Kidney epithelial cell (primary cell): ENCODE measurements around the gene PPRC1. TPM values are rescaled to one million over a fixed set of nuclear protein-coding genes. Genes with fewer than 3 reads are reported as not detected.
A peak's percentile ranks its signal among the peaks of the same experiment; 100 is the strongest.

Experiments used
- DNase-seq: peaks from one replicate; pipeline ENCODE4 v3.0.0-alpha.2; 2010; ENCODE audit warnings: low read depth
- H3K27me3 ChIP-seq: 2 replicates; pipeline ENCODE4 v1.6.0; 2011; ENCODE audit warnings: low read length; ENCODE audit not compliant: control insufficient read depth, insufficient read depth
- H3K36me3 ChIP-seq: 2 replicates; pipeline ENCODE4 v1.5.1; 2011; ENCODE audit warnings: low read length; ENCODE audit not compliant: control insufficient read depth, insufficient read depth
- H3K4me3 ChIP-seq: 2 replicates; pipeline ENCODE4 v1.5.1; 2011; ENCODE audit warnings: low read depth, mild to moderate bottlenecking, control low read depth, low read length
- CTCF ChIP-seq: IDR thresholded peaks from 2 replicates; pipeline ENCODE4 v1.5.1; 2011; ENCODE audit warnings: mild to moderate bottlenecking, moderate library complexity, low read length, control low read depth, inconsistent platforms; ENCODE audit not compliant: insufficient read depth, poor library complexity, severe bottlenecking
- total RNA-seq: library from RNA; depleted of rRNA; stranded (reverse); fragments of >200 nt; gene quantifications from 2 replicates; pipeline ENCODE4 v1.2.3, GENCODE V29; 2015

The PPRC1 gene
- total RNA-seq, 1 donor from 2014 or later, result 30.5 TPM

GRCh38 chr10:102101152-102101551 is 31.7 kb upstream of the PPRC1 start:
- H3K36me3 ChIP-seq, result no peaks in the 10 kb centered on the region
- H3K27me3 ChIP-seq, result no peaks in the 10 kb centered on the region
- peak; percentile 11 for TF ChIP-seq CTCF
- H3K4me3 ChIP-seq, result no peak overlapping the region
- no peak for DNase-seq

- no peaks in the 10 kb centered on the region for H3K27me3 ChIP-seq
- no peak for TF ChIP-seq CTCF
- H3K4me3 ChIP-seq, result no peak overlapping the region
- no peak for DNase-seq
- no peaks in the 10 kb centered on the region for H3K36me3 ChIP-seq
Measured at GRCh38 chr10:102102421-102102820, 30.4 kb upstream of the PPRC1 start.

GRCh38 chr10:102106998-102107397 is 25.8 kb upstream of the PPRC1 start:
- TF ChIP-seq CTCF, result no peak
- H3K36me3 ChIP-seq, result peaks cover 2% of the 10 kb centered on the region

GRCh38 chr10:102109166-102110116 is 23.4 kb upstream of the PPRC1 start:
- Histone ChIP-seq H3K4me3 (no peak overlapping the region), H3K36me3 (peaks cover 2% of the 10 kb centered on the region), H3K27me3 (no peaks in the 10 kb centered on the region)
- no peak for DNase-seq
- TF ChIP-seq CTCF, result no peak

More at GRCh38 chr10:102106998-102107397, 25.8 kb upstream of the PPRC1 start:
- DNase-seq, result no peak
- no peaks in the 10 kb centered on the region for H3K27me3 ChIP-seq
- no peak overlapping the region for H3K4me3 ChIP-seq

- TF ChIP-seq CTCF, result no peak
- no peak for DNase-seq
- H3K27me3 ChIP-seq, result no peaks in the 10 kb centered on the region
- H3K4me3 ChIP-seq, result no peak overlapping the region
- H3K36me3 ChIP-seq, result peaks cover 2% of the 10 kb centered on the region
Measured at GRCh38 chr10:102111276-102111675, 21.6 kb upstream of the PPRC1 start.
